HG02973 (cell line): ENCODE results near the gene SYPL2.

Experiments
- ATAC-seq: cut with Tn5 transposase; IDR thresholded peaks from one replicate; pipeline ENCODE4 v1.9.1; 2021; ENCODE audit warnings: moderate library complexity; ENCODE audit not compliant: unreplicated experiment

Gene SYPL2

GRCh38 chr1:109490029-109490933 lies 23.9 kb downstream of the SYPL2 start:
- no peak for ATAC-seq

GRCh38 chr1:109490934-109491302 lies 24.6 kb downstream of the SYPL2 start:
- no peak for ATAC-seq

DNA sequence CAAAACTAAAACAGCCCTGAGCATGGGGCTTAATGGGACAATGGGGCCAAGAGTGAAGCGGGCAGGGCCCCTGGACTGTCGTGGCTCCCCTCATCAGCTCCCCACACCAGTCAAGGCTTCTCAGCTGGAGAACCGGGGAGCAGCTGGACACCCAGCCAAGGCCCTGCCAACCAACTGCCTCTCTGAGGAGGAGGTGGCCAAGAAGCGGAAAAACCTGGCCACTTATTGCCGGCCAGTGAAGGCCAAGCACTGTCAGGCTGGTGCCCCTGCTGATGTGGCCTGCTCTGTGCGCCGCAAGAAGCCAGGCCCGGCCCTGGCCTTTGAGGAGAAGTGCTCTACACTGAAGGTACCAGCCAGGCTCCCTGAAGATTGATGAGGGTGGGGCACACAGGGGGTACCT lies 25.0 kb downstream of the SYPL2 start:
- no peak for ATAC-seq

- no peak for ATAC-seq
Measured at GRCh38 chr1:109492779-109493178, 26.4 kb downstream of the SYPL2 start.

DNA sequence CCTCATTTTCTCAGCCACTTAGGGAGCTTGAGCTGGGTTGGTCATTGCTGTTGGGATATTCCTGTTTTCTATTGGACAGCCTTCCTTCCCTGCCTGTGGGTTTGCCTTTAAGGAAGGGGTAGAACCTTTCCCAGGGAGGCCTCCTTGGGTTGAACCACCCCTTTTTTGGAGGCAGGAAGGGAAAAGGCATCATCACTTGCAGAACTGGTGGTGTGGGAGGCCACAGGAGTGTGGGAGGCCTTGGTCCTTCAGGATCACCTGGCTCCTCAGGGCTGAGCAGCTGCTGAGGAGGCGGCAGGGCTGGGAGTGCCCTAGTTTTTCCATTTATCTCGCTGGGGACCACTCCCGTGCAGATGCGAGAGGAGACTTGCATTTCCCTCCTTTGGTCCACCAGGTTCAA lies 26.9 kb downstream of the SYPL2 start:
- no peak for ATAC-seq

DNA sequence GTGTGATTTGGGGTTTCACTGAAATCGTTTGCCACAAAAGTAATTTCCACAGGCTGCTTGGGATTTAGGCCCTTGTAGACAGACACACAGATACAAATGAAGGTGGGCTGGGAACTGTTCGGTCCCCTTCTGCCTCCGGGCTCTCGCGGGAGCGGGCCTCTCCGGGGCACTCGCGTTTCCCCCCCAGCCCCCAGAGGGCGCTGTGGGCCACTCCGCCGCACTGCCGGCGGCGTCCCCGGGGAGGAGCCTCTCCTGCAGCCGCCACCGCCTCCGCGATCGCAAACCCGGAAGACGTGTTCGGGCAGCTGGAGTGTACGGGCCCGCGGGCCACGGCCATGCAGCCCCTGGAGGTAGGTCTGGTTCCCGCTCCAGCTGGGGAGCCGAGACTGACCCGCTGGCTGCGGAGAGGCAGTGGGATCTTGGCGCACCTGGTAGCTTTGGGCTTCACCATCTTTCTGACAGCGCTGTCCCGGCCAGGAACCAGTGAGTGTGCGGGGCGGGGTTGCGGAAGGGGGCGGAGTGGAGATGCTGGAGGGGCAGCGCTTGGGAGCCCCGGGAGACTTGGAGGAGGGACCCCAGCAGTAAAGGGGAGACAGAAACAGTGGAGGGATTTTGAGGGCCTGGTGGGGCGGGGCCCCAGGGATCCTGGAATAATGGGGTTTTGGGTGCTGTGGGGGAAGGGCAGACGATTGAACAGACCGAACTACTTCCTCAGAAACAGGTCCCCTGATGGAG lies 27.6 kb downstream of the SYPL2 start, which contains the start of gene CYB561D1:
Gene CYB561D1 (plus strand): TSS at position 290 of the 735 bp plus-strand sequence. CDS start 46 bp downstream, at position 336.
- peak; percentile 88 for ATAC-seq

GRCh38 chr1:109495738-109496137 lies 29.4 kb downstream of the SYPL2 start:
- ATAC-seq, result no peak

- no peak for ATAC-seq
Measured at GRCh38 chr1:109497449-109498160, 31.3 kb downstream of the SYPL2 start.

DNA sequence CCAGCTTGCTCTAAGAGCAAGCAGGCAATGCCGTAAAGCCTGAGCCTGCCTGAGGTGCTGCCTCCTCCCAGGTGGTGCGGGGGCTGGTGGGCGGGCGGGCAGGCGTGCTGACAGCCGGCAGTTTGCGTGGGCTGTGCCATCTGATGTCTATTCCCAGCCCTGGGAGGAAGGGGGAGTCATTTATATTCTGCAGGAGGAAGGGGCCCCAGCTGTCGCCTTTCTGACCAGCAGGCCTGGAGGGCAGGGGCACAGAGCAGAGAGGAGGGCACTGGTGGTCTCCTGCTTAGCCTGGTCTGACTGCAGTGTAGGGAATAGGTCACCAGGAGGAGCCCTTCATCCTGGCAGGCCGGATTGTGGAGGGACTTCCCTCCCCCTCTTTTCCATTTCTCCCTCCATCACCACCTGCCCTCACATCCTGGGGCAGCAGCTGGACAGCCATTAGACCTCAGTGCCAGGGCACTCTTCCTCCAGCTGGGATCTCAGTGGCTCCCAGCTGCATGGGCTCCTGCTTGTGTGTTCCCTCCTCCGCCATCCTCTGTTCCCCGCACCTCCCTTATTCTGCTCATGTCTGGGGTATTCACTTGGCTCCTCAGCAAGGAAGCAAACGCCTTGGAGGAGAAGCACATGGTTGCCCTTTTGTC lies 31.9 kb downstream of the SYPL2 start:
- no peak for ATAC-seq

- ATAC-seq, result no peak
Measured at GRCh38 chr1:109499081-109499480, 32.7 kb downstream of the SYPL2 start.

- no peak for ATAC-seq
Measured at GRCh38 chr1:109499661-109500536, 33.6 kb downstream of the SYPL2 start.

- no peak for ATAC-seq
Measured at GRCh38 chr1:109500941-109501381, 34.6 kb downstream of the SYPL2 start.

DNA sequence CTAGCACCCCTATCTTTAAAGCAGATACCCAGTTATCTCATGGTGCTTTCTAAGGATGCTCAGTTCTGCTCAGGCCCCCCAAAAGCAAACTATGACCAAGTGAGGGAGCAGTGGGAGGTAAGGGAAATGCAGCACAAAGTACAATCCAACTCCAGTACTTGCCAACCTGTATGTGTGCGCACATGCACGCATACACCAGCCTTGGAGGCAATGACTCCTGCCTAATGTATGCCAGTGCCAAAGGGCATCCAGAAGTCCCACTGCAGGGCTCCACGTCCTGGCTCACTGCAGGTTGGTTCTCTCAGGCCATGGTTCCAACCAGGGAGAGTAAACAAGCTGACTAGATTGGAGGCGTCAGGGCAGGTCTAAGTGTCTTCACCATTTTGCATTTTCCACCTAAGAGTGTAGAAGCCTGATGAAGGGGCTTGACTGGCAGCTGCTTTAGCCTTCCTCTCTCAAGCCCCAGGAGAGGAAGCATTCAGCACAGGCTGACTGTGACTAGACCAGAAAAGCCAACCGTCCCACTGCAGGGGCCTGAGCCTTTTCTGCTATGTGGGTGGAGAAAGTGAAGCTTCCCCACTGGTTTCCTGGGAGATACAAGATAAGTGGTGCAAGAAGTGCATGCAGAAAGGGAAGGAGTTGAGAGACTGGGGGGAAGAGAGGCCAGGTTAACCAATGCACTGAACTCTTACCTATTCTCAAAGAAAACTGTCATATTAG lies 35.5 kb downstream of the SYPL2 start:
- no peak for ATAC-seq

DNA sequence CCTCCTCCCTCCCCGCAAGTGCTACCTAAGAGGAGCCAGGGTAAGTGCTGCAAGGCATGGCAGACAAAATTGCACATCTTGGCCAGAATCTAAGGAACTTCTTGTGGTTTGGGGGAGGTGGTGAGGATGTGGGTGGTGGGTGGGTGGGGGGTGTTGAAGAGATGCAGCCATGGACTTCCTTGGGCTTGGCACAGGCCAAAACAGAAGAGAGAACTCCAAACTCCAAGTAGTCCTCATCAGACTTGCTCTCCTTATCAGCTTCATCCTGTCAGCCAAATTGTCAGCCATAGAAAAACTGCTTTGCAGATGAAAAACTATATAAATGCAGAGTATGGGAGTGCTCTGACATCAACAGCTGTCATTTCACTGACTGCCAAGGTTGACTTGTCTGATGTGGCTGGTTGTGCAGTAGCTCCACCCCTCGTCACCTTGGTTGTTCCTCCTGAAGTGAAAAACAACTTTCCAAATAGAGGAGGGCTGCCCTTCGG lies 36.1 kb downstream of the SYPL2 start:
- no peak for ATAC-seq

- ATAC-seq, result no peak
Measured at GRCh38 chr1:109503935-109504334, 37.6 kb downstream of the SYPL2 start.

- ATAC-seq, result no peak
Measured at GRCh38 chr1:109504974-109505373, 38.6 kb downstream of the SYPL2 start.

GRCh38 chr1:109508001-109508872 lies 41.9 kb downstream of the SYPL2 start:
- ATAC-seq, result no peak

- no peak for ATAC-seq
Measured at GRCh38 chr1:109508873-109509175, 42.5 kb downstream of the SYPL2 start.
